GM18498 (cell line): ENCODE results near the gene KCNIP1.

Experiments used
- ATAC-seq: cut with Tn5 transposase; IDR thresholded peaks from one replicate; pipeline ENCODE4 v1.9.1; 2021; ENCODE audit warnings: mild to moderate bottlenecking, moderate library complexity; ENCODE audit not compliant: unreplicated experiment

The KCNIP1 gene

DNA sequence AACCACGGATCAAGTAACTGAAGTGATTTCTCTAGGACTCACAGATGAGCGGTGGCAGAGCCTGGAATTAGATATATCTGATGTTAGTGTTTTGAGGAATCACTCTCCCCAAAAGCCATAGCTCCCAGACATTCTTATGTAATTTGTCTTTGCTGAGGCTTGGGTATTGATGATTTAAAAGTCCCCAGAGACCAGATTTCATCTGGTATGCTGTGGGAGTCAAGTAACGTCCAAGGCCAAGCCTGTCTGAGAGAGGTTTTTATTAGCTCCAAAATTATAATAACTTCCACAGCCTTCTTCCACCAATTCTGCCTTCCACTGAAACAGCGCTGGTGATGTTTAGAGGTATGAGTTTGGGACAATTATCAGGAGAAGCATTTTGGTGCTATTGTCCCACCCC, 21.3 kb upstream of the KCNIP1 start:
- no peak for ATAC-seq

DNA sequence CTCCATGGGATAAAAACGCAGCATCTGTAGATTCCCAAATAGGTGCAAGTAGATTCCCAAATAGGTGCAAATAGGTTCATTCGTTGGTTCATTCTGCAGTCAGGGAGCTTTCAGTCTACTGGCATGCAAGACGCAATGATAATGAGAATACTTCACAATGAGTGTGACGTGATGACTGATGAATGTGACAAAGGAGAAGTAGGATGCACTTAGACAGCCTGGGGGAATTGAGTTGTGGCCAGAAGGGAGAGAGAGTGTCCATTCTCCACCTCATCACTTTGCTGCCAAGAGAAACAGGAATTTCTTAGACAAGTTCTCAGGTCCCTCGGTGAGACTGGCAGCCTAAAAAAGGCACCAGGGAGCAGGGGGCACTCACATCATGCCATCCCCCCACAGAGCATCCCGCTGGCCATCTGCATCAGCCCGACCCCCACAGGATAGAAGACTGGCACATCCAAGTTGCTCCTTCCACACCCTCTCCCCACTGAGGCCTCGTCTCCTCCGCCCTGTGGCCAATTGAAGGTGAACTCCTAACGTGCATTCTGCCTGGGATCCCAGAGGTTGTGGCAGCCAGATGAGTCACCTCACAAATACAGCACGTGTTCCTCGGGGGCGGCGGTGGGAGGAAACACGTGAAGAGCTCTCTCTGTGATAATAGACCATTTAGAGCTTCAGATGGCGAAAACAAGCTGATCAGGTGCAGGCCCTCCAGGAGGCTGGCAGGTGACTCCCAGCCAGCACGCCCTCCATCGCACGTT, 19.9 kb upstream of the KCNIP1 start:
- no peak for ATAC-seq

DNA sequence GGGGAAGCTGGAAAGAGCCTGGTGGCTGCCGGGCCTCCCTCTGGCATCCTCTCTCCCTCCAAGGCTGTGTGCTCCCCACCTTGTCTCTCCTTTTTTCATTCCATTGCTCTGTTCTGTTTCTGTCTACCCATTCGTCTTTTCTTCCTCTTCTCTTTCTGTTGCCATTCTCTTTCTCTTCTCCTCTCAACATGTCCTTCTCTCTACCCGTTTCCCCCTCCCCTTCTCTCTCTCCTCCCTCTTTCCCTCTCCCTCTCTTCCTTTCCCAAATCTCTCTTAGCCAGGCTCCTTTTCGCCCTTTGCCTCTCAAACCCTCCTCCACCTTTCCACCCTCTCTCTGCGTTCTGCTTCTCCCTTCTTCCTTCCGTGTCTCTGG, 19.4 kb upstream of the KCNIP1 start:
- no peak for ATAC-seq

DNA sequence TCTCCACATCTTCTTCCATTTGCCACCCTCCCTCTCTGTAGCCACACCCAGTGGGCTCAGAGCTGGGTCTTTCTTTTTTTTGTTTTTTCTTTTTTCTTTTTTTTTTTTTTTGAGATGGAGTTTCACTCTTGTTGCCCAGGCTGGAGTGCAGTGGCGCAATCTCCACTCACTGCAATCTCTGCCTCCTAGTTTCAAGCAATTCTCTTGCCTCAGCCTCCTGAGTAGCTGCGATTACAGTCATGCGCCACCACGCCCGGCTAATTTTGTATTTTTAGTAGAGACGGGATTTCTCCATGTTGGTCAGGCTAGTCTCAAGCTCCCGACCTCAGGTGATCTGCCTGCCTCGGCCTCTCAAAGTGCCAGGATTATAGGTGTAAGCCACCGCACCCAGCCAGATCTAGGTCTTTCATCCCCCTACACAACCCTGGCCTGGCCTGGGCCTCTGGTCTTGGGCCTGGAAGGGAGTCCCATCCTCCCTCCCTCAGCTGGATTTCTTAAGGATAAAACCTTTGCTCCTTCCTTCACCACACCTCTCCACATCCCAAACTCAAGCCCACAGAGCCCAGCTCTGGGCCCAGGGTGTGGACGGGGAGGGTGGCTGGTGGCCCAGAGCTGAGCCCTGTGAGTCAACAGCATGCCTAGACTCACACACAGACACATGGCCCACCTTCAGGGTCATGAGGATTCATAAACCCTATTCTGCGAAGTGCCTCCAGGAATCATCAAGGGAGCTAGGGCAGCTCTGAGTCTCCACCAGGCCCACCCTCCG, 18.8 kb upstream of the KCNIP1 start:
- no peak for ATAC-seq

DNA sequence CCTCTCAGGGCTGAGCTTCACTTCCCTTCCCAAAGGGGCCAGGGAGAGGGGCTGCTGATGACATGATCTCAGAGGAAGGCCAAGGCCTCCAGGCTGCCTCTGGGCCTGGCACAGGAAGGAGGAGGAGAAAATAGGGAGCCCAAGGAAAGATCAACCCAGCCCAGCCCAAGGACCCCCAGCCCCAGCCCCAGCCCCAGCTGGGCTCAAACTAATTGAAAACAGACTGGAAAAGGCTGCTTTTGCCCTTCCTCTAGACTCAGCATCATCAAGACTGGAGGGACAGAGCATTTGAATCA, 18.3 kb upstream of the KCNIP1 start:
- no peak for ATAC-seq

DNA sequence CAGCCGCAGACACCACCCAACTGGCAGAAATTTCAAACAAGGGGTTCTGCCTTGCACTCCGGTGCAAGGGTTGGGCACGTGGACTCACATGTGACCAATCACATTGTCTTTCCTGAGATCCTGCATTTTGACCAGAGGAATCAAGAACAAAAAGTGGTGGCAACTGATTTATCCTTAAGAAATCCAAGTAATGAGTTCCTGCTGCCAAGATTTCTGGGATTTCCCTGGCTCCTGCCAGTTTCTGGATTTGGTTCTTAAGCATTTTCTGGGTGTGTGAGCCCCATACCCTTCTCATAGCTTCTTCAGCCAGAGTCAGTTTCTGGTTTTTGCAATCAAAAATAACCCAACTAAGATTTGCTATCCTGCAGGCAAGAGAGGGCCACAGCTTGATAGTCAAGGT, 17.4 kb upstream of the KCNIP1 start:
- ATAC-seq: no peak

DNA sequence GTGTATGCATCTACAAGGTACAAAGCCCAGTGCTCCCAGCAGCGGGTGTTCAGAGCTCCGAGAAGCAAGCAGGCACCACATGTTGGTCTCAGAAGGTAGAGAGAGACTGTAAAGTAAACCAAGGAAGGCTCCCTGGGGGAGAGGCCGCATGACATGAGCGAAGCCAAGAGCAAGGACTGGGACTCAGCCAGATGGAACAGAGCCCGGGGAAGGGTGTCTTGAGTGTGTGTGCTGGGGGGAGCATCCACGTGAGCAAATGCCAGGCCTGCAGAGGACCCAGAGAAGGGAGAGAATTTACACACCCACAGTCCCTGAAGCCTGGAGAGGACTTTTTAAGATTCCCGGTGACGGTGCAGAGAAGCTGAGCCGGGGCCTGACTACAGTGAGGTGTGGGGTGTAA, 15.2 kb upstream of the KCNIP1 start:
- no peak for ATAC-seq

DNA sequence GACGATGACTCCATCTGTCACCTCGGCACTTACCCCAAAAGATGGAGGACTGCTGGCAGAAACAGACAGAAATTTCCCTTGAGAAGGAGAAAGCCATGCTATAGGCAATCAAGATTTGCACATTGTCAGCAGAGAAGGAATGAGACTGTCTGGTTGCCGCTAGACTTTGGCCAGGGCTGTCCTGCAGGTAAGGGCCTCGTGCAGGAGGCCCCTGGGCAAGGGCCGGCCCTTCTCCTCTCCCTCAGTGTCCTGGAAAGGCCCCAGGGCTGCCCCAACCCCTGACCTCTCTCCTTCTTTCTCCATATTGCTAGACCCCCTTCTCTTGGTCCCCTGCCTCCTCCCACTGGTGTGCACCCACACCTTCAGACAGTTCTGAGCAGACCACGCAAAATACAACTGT, 14.6 kb upstream of the KCNIP1 start:
- no peak for ATAC-seq

DNA sequence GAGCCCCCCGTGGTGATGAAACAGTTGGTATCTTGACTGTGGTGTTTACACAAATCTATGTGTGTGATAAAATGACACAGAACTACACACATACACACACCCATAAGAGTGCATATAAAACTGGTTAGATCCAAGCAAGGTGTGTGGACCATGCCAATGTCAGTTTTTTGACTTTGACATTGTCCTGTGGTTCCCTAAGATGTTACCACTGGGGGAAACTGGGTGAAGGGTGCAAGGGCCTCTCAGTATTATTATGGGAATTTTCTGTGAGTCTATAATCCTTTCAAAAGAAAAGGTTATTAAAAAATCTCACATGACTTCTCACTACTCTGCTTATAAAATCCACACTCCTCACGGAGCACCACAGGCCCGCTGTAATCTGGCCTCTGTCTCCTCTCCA, 13.4 kb upstream of the KCNIP1 start:
- no peak for ATAC-seq

DNA sequence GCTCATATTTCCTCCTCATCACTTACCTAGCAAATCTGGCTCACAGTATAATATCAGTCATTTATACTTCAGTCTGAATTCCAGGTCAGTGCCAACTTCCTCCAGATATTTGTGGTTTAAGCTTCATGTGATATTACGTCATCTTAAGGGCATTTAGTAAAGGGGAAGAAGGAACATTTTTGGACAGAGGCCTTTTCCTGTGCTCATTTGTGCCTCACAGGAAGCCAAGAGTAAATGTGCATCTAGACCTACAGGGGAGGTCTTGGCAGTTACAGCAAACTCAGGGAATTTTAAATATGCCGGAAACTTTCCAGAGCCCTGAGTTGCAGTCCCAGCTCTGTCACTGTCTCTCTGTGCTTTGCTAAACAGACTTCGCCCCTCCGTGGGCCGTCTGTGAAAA, 12.3 kb upstream of the KCNIP1 start:
- no peak for ATAC-seq

DNA sequence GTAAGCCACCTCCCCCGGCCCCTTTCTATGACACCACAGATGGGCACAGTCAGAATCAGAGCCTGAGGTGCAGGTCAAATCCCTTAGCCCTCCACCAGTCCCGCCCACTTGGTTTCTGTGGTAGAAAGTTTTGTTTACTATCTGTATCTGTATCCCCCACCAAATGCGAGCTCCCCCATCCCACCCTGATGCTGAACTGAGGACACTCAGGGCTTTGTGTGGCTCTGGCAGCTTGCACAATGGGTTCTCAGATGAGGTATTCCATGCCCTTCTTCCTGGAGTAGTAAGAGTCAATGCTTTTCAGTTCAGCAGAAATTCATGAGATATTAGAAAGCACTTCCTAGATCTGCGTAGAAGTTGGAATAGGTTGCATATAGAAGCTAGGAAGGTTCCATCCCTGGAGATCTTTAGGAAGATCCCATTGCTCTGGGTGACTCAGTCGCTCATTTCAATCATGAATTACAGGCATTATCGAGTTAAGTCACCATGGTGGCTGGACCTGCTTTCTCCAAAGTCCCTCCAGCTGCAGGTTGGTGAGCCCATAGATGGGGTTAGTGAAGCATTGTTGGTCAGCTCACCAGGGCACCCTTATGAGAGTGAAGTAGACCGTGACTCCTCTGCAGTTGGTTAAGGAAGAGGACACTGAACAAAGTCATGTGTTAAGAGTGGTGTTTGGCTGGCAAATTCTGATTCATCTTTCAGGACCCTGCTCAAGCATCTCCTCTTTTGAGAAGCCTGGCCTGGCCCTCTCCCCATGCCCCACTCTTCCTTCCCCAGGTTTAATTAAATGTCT, 10.6 kb upstream of the KCNIP1 start:
- ATAC-seq: no peak

DNA sequence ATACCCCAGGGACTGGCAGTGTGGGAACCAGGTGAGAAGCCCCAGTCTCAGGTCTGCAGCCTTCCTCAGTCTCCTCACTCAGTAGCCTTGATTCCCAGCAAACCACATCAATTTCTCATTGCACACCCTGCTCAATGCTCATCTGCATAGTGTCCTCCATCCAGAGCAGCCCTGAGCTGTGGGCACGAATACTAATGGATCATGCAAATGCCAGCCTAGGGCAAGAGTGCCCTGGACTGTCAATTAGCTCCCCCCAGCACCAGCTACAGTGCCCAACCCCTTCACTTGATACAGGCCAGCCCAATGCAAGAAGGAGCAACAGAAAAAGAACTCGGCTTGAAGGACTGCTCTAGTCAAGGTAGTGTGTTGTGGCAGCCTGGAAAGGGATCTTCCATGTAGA, 9.8 kb upstream of the KCNIP1 start:
- no peak for ATAC-seq

DNA sequence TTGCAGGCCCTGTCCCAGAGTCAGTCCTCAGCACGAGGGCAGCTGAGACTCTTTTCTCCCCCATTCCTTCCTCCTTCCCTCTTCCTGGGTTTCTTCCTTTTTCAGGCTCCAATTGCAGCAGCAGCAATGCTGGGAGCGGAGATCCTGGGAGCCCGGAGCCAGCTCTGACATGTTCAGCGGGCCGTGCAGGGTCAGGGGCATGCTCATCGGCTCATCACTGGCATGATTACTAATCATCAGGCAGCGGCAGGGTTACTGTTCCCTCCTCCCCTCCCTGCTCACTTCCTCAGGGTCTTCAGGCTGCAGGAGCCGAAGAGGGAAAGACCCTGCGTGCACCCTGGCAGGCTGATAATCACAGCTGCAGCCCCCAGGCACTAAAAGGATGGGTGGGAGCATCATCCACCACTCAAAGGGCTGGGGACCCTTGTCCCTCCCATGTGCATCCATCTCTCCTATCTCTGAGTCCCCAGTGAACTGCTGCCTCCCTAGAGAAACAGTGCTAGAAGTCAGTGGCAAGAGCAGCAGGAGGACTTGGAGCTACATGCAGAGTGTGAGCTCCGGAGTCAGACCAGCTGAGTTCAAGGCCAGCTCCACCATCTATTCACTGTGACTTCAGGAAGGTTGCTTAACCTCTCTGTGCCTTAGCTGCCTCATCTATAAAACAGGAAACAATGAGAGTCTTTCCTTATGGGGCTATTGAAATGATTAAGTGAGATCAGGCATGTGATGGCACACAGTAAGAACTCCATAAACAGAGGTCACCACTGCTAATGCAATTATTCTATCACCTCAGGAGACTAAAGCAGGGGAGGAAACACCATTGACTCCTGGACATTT, 7.8 kb upstream of the KCNIP1 start:
- no peak for ATAC-seq

DNA sequence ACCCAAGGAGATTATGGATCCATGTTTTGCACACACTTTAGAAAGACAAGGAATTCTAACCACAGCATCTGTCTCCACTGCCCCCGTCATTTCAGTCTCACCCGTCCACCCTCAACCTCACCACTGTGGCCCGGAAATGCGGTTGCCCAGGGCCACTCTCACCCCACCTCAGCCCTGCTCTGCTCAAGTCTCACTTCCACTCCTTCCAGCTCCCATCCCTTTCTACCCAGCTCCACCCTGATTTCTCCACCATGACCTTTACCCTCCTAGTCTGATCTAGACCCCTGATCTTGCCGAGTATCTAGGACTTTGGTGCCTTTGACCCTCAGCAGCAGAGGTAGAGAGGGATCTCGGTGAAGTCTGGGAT, 7.2 kb upstream of the KCNIP1 start:
- no peak for ATAC-seq

DNA sequence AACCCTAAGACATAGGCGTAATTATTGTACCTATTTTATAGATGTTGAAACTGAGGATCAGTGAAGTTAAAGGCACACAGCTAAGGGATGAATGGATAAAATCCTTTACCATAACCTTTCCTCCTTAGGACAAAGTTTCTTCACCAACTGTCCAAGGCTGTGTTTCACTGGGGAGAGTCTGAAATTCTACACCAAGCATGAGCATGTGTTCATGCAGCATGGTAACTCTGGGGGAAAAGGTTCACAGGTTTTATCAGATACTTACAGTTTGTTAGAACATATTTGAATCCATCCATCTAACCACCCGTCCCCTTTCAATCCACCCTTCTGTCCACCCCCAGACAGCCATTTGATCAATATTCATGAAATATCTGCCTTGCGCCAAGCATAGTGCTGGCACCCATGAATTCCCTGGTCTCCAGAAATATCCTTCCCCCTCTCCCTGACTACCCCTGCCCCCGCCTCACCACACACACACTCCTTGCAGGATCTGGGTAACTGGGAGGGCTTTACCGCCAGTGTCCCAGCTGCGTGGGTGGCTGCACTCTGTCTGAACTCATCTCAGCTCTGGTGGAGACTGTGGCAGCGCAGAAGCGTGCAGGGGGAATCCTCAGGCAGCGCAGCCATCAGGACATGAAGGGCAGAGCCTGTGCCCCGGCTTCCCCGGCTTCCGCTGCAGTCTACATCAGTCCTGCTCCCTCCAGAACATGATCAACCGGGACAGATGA, 6.3 kb upstream of the KCNIP1 start:
- no peak for ATAC-seq

DNA sequence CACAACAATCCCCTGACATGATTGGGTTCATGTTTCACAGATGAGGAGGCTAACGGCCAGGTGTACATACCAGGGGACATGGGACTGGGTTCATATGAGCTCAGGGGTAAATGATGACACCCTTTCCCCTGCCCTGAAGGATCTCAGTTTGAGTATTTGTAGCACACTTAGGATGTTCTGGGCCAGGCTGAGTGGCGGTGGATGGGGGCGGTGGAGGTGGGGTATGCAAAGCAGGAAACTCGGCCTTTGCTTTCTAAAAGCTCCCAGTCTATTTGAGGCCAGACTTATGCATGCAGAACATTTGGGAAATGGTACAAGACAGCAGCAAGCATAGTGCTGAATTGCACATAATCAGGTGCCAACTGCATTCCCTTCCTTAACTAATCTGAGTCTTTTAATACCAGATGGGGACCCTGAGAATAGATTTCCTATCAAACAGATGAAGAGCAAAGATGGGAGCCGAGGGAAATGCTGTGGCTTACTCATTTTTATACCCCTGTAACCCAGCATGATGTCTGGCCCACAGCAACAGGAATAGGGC, 4.9 kb upstream of the KCNIP1 start:
- ATAC-seq: no peak

DNA sequence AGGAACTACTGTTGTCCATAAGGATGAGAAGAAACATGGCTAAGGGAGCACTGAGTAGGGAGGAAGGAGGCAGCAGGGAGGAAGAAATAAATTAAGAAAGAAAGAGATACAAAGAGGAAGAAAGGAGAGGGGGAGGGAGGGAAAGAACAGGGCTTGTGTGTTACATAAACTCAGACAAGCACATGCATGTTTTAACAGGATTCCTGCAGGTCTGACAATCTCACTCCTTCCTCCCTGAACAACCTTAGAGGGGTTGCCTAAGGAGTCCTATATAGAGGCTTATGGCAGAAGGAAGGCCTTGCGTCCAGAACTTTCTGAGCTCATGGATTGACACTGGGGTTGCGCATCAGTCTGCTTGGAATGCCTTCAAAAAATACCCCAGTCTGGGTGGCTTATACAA, 4.2 kb upstream of the KCNIP1 start:
- ATAC-seq: no peak

DNA sequence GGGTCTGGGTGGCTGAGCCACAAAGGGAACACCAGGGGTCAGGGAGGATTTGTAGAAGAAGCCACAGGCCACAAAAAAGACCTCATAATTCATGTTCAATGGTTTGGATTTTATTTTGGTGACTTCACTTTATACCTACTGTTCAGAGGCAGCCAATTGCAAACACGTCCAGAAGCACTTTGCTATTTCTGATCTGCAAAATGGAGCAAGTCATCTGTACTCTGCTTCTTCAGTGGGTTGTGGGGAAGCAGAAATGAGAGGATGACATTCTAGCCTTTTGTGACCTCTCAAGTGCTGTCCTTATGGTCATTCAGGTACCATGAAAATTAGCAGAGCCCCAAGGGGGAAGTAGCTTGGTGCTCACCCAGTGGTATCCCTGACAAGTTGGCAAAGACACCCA, 2.5 kb upstream of the KCNIP1 start:
- no peak for ATAC-seq

DNA sequence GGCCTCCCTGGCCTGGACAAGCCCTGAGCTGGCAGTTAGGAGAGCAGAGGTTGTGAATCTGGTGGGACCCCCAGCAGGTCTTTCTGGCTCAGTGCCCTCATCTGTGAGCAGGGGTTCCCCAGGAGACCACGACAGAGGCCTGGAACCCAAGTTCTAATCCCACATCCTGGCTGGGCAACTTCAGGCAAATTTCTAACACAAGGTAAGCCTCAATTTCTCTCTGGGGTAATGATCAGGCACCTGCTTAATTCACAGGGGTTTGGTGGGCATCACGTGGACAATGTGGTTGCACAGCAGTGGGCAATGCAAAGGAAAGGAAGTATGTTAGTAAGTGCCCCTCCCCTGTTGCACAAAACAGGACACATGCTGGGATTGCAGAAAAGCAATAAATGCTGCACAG, 1.9 kb upstream of the KCNIP1 start:
- ATAC-seq: no peak

DNA sequence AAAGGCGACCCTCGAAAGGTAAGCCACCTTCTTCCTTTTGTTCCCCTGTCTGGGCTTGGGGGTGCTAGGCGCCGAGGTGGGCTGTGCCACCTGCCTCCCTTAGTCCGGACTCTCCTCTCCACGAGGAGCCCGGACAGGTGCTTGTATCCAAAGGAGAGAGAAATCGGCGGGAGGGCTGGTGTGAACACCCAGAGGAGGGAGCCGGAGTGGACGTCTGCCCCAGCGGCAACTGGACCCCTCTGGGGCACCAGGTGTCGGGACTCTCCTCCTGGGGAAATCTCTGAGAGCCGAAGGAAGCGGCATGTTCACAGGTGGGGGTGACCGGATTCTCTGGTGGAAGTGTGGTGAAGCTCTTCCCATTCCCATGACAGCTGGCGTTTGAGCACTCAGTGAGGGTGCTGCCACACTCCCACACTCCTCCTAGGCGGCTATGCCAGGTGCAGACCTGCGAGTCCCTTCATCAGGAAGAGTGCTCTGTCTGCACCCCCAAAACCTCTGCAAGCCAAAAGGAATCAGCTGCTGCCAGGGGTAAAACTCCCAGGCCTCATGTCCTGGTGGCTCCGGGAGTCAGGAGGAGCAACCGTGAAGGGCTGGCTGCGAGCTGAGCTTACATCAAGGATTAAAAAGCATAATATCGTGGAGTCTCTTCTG, 921 bp downstream of the KCNIP1 start:
- no peak for ATAC-seq
